ENCODE results near the gene RILPL1.
"Not testable (repeated sequence)": the region's sequence is repeated elsewhere in the genome, so short reads cannot be mapped to it uniquely, and the experiment has no call there.

Gene RILPL1

GRCh38 chr12:123491481-123491880 is 42.0 kb downstream of the RILPL1 start:
- DNase-seq, result no peak

- no peak for DNase-seq
Observed at GRCh38 chr12:123491056-123491455, 42.5 kb downstream of the RILPL1 start.

- DNase-seq, result no peak
Observed at GRCh38 chr12:123490089-123490488, 43.4 kb downstream of the RILPL1 start.

GRCh38 chr12:123489580-123489979 is 43.9 kb downstream of the RILPL1 start:
- no peak for DNase-seq

- DNase-seq, result no peak
Observed at GRCh38 chr12:123488539-123489230, 44.8 kb downstream of the RILPL1 start.

- DNase-seq, result no peak
Observed at GRCh38 chr12:123487428-123487827, 46.1 kb downstream of the RILPL1 start.

GRCh38 chr12:123485756-123486155 is 47.8 kb downstream of the RILPL1 start:
- DNase-seq, result no peak

GRCh38 chr12:123483602-123484248 is 49.8 kb downstream of the RILPL1 start:
- no peak for DNase-seq

- no peak for DNase-seq
Observed at GRCh38 chr12:123482876-123483275, 50.6 kb downstream of the RILPL1 start.

GRCh38 chr12:123481251-123481650 is 52.3 kb downstream of the RILPL1 start:
- DNase-seq, result not testable (repeated sequence)

GRCh38 chr12:123479442-123480180 is 53.9 kb downstream of the RILPL1 start:
- no peak for DNase-seq

GRCh38 chr12:123478762-123479161 is 54.8 kb downstream of the RILPL1 start:
- DNase-seq, result no peak

- DNase-seq, result no peak
Observed at GRCh38 chr12:123478069-123478468, 55.5 kb downstream of the RILPL1 start.

GRCh38 chr12:123475246-123475703 is 58.2 kb downstream of the RILPL1 start:
- no peak for DNase-seq

GRCh38 chr12:123474485-123475245 is 58.9 kb downstream of the RILPL1 start:
- no peak for DNase-seq

GRCh38 chr12:123472438-123472849 is 61.1 kb downstream of the RILPL1 start:
- no peak for DNase-seq

- no peak for DNase-seq
Observed at GRCh38 chr12:123471374-123472068, 62.0 kb downstream of the RILPL1 start.

GRCh38 chr12:123469978-123470377 is 63.5 kb downstream of the RILPL1 start:
- no peak for DNase-seq

GRCh38 chr12:123468786-123469185 is 64.7 kb downstream of the RILPL1 start:
- DNase-seq, result no peak

GRCh38 chr12:123465084-123465483 is 68.4 kb downstream of the RILPL1 start:
- DNase-seq, result no peak

- not testable (repeated sequence) for DNase-seq
Observed at GRCh38 chr12:123463174-123463573, 70.3 kb downstream of the RILPL1 start.

Measured in 8988T (cell line).